HepG2 (cell line): ENCODE results near the gene ZNF511. TPM values are rescaled to one million over a fixed set of nuclear protein-coding genes. Genes with fewer than 3 reads are reported as not detected.

Source experiments
- CBFB ChIP-seq: sonication (generic); formaldehyde crosslinking; IDR thresholded peaks from 2 replicates; pipeline ENCODE4 v1.4.0; 2020; ENCODE audit warnings: missing genetic modification reagents
- ETV6 ChIP-seq: sonication (generic); formaldehyde crosslinking; conservative IDR thresholded peaks from 2 replicates; pipeline ENCODE4 v1.4.0; 2020; ENCODE audit warnings: missing genetic modification reagents
- NFYC ChIP-seq: IDR thresholded peaks from 2 replicates; pipeline ENCODE4 v1.6.1; 2016; ENCODE audit warnings: missing genetic modification reagents, missing compliant biosample characterization
- NKX3-1 ChIP-seq: sonication (generic); formaldehyde crosslinking; IDR thresholded peaks from 2 replicates; pipeline ENCODE4 v1.5.0; 2020; ENCODE audit warnings: missing genetic modification reagents
- RXRA ChIP-seq: sonication (generic); formaldehyde crosslinking; IDR thresholded peaks from 2 replicates; pipeline ENCODE4 v1.5.1; 2020; ENCODE audit warnings: missing genetic modification reagents
- ZNF124 ChIP-seq: sonication (generic); formaldehyde crosslinking; IDR thresholded peaks from 2 replicates; pipeline ENCODE4 v1.4.0; 2020; ENCODE audit warnings: missing genetic modification reagents
- ZNF563 ChIP-seq: sonication (generic); formaldehyde crosslinking; IDR thresholded peaks from 2 replicates; pipeline ENCODE4 v1.8.0; 2022; ENCODE audit warnings: mild to moderate bottlenecking, moderate library complexity, missing genetic modification reagents
- ZNF607 ChIP-seq: sonication (generic); formaldehyde crosslinking; IDR thresholded peaks from 2 replicates; pipeline ENCODE4 v1.5.1; 2020; ENCODE audit warnings: missing genetic modification reagents, mild to moderate bottlenecking, borderline replicate concordance
- polyA plus RNA-seq, 8 experiments: library from polyadenylated mRNA; depleted of rRNA in 3 of 8; stranded (reverse) in 7 of 8; unstranded in 1 of 8; fragments of >200 nt; fragmentation: Illumina TruSeq in 4 of 8; extraction: Trizol in 4 of 8; gene quantifications; 2 replicates each; pipeline versions ENCODE4 v1.2.1 to v1.2.3, GENCODE V29; 2011 to 2016; ENCODE audit warnings: low read depth in 4 of 8, missing spikeins in 1 of 8, mixed read lengths in 1 of 8; ENCODE audit not compliant: insufficient read depth in 1 of 8
- total RNA-seq, 5 experiments: library from RNA; depleted of rRNA; stranded (reverse); fragments of >200 nt; fragmentation: Illumina TruSeq; extraction: Trizol; gene quantifications; 2 replicates each; pipeline ENCODE4 v1.2.3, GENCODE V29; 2016; ENCODE audit warnings: low read depth in 1 of 5
- TF ChIP-seq, protein P1 (sequence below): sonication (generic); formaldehyde crosslinking; IDR thresholded peaks from 2 replicates; pipeline ENCODE4 v1.4.0; 2020; ENCODE audit warnings: mild to moderate bottlenecking, missing genetic modification reagents
- TF ChIP-seq, protein P2 (sequence below): sonication (generic); formaldehyde crosslinking; IDR thresholded peaks from 2 replicates; pipeline ENCODE4 v1.8.1; 2022; ENCODE audit warnings: low read depth, mild to moderate bottlenecking, missing genetic modification reagents
- TF ChIP-seq, protein P3 (sequence below): IDR thresholded peaks from 2 replicates; pipeline ENCODE4 v1.6.1; 2016
- TF ChIP-seq, protein P4 (sequence below): sonication (generic); formaldehyde crosslinking; conservative IDR thresholded peaks from 2 replicates; pipeline ENCODE4 v1.8.0; 2022; ENCODE audit warnings: low read depth, missing genetic modification reagents
- TF ChIP-seq, protein P5 (sequence below): sonication (generic); formaldehyde crosslinking; conservative IDR thresholded peaks from 2 replicates; pipeline ENCODE4 v1.4.0; 2020; ENCODE audit warnings: mild to moderate bottlenecking, missing genetic modification reagents, moderate library complexity
- TF ChIP-seq, protein P6 (sequence below): IDR thresholded peaks from 2 replicates; pipeline ENCODE4 v1.6.1; 2016; ENCODE audit warnings: mild to moderate bottlenecking

Gene ZNF511
- total and polyA plus RNA-seq, 2 of the 13 experiments (the other 11 are each of a cell fraction or from before 2014, with no cell fraction given), result 35.6 to 66.4 TPM

DNA sequence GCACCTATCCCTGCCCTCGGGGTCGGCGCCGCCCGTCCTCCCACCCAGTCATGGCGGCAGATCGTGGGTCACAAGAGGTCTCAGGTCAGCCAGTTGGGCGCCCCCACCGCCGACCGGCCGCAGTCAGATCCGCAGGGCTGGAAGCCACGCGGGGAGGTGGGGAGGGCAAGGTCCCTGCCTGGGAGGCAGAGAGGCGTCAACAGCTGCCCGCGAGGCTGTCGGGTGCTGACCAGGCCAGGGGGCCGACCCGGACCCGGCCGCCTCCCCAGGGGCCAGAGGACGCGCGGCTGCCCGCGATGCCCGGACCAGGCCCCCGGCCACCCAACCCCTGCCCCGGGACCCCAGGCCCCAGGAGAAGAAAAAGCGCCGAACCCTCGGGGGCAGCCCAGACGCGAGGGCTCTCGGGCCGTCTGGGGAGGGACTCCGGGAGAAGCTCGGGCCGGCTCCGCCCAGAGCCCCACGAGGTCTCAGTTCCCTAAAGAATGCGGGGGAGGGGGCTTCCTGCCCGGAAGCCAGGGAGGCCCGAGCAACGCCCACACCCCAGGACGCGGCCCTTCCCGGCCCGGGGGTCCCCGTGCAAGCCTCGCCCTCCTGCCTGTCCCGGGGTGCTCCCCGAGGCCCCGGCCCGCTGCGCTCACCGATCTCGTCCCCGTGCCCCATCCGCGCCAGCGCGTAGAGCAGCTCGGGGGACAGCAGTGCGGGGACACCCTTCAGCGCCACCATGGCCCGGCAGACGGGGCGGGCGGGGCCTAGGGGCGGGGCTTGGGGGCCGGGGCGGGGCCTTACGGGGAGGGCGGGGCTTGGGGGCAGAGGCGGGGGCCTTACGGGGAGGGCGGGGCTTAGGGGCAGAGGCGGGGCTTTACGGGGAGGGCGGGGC, 48.8 kb downstream of the ZNF511 start, which contains the start of gene FUOM (continued):
- peak; percentile 19; the same call in 1 of the 2 replicates for TF ChIP-seq RXRA
- TF ChIP-seq, protein P1, sequence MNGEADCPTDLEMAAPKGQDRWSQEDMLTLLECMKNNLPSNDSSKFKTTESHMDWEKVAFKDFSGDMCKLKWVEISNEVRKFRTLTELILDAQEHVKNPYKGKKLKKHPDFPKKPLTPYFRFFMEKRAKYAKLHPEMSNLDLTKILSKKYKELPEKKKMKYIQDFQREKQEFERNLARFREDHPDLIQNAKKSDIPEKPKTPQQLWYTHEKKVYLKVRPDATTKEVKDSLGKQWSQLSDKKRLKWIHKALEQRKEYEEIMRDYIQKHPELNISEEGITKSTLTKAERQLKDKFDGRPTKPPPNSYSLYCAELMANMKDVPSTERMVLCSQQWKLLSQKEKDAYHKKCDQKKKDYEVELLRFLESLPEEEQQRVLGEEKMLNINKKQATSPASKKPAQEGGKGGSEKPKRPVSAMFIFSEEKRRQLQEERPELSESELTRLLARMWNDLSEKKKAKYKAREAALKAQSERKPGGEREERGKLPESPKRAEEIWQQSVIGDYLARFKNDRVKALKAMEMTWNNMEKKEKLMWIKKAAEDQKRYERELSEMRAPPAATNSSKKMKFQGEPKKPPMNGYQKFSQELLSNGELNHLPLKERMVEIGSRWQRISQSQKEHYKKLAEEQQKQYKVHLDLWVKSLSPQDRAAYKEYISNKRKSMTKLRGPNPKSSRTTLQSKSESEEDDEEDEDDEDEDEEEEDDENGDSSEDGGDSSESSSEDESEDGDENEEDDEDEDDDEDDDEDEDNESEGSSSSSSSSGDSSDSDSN, result peak; percentile 88
- 0 out of 2 replicates have a peak, but pooled peaks have one; percentile 11 for TF ChIP-seq CBFB (CRISPR knock-in tag)
- TF ChIP-seq, protein P2, sequence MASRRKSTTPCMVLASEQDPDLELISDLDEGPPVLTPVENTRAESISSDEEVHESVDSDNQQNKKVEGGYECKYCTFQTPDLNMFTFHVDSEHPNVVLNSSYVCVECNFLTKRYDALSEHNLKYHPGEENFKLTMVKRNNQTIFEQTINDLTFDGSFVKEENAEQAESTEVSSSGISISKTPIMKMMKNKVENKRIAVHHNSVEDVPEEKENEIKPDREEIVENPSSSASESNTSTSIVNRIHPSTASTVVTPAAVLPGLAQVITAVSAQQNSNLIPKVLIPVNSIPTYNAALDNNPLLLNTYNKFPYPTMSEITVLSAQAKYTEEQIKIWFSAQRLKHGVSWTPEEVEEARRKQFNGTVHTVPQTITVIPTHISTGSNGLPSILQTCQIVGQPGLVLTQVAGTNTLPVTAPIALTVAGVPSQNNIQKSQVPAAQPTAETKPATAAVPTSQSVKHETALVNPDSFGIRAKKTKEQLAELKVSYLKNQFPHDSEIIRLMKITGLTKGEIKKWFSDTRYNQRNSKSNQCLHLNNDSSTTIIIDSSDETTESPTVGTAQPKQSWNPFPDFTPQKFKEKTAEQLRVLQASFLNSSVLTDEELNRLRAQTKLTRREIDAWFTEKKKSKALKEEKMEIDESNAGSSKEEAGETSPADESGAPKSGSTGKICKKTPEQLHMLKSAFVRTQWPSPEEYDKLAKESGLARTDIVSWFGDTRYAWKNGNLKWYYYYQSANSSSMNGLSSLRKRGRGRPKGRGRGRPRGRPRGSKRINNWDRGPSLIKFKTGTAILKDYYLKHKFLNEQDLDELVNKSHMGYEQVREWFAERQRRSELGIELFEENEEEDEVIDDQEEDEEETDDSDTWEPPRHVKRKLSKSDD (CRISPR knock-in tag), result peak; percentile 17; the same call in 1 of the 2 replicates
- TF ChIP-seq, protein P3, sequence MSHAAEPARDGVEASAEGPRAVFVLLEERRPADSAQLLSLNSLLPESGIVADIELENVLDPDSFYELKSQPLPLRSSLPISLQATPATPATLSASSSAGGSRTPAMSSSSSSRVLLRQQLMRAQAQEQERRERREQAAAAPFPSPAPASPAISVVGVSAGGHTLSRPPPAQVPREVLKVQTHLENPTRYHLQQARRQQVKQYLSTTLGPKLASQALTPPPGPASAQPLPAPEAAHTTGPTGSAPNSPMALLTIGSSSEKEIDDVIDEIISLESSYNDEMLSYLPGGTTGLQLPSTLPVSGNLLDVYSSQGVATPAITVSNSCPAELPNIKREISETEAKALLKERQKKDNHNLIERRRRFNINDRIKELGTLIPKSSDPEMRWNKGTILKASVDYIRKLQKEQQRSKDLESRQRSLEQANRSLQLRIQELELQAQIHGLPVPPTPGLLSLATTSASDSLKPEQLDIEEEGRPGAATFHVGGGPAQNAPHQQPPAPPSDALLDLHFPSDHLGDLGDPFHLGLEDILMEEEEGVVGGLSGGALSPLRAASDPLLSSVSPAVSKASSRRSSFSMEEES, result no peak
- 0 out of 2 replicates have a peak, but pooled peaks have one; percentile 11 for TF ChIP-seq NFYC (CRISPR knock-in tag)
- peak; percentile 55; the same call in 1 of the 2 replicates for TF ChIP-seq ZNF607 (CRISPR knock-in tag)
- TF ChIP-seq ZNF563, result peak; percentile 92
- TF ChIP-seq, protein P4, sequence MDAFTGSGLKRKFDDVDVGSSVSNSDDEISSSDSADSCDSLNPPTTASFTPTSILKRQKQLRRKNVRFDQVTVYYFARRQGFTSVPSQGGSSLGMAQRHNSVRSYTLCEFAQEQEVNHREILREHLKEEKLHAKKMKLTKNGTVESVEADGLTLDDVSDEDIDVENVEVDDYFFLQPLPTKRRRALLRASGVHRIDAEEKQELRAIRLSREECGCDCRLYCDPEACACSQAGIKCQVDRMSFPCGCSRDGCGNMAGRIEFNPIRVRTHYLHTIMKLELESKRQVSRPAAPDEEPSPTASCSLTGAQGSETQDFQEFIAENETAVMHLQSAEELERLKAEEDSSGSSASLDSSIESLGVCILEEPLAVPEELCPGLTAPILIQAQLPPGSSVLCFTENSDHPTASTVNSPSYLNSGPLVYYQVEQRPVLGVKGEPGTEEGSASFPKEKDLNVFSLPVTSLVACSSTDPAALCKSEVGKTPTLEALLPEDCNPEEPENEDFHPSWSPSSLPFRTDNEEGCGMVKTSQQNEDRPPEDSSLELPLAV (CRISPR knock-in tag), result no peak
- TF ChIP-seq NKX3-1 (CRISPR knock-in tag), result no peak
- TF ChIP-seq ZNF124 (CRISPR knock-in tag), result peak; percentile 44; the same call in 1 of the 2 replicates
- TF ChIP-seq, protein P5, sequence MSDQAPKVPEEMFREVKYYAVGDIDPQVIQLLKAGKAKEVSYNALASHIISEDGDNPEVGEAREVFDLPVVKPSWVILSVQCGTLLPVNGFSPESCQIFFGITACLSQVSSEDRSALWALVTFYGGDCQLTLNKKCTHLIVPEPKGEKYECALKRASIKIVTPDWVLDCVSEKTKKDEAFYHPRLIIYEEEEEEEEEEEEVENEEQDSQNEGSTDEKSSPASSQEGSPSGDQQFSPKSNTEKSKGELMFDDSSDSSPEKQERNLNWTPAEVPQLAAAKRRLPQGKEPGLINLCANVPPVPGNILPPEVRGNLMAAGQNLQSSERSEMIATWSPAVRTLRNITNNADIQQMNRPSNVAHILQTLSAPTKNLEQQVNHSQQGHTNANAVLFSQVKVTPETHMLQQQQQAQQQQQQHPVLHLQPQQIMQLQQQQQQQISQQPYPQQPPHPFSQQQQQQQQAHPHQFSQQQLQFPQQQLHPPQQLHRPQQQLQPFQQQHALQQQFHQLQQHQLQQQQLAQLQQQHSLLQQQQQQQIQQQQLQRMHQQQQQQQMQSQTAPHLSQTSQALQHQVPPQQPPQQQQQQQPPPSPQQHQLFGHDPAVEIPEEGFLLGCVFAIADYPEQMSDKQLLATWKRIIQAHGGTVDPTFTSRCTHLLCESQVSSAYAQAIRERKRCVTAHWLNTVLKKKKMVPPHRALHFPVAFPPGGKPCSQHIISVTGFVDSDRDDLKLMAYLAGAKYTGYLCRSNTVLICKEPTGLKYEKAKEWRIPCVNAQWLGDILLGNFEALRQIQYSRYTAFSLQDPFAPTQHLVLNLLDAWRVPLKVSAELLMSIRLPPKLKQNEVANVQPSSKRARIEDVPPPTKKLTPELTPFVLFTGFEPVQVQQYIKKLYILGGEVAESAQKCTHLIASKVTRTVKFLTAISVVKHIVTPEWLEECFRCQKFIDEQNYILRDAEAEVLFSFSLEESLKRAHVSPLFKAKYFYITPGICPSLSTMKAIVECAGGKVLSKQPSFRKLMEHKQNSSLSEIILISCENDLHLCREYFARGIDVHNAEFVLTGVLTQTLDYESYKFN (CRISPR knock-in tag), result 0 out of 2 replicates have a peak, but pooled peaks have one; percentile 10
- TF ChIP-seq ETV6 (CRISPR knock-in tag), result peak; percentile 71; the same call in 1 of the 2 replicates
- TF ChIP-seq, protein P6, sequence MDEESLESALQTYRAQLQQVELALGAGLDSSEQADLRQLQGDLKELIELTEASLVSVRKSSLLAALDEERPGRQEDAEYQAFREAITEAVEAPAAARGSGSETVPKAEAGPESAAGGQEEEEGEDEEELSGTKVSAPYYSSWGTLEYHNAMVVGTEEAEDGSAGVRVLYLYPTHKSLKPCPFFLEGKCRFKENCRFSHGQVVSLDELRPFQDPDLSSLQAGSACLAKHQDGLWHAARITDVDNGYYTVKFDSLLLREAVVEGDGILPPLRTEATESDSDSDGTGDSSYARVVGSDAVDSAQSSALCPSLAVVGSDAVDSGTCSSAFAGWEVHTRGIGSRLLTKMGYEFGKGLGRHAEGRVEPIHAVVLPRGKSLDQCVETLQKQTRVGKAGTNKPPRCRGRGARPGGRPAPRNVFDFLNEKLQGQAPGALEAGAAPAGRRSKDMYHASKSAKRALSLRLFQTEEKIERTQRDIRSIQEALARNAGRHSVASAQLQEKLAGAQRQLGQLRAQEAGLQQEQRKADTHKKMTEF, result peak; percentile 62; the same call in 1 of the 2 replicates
